Kasumi-1 (cell line): ENCODE measurements around the gene CA6.
A peak's percentile ranks its signal among the peaks of the same experiment; 100 is the strongest.
"Not testable (repeated sequence)": the region's sequence is repeated elsewhere in the genome, so short reads cannot be mapped to it uniquely, and the experiment has no call there.

Experiments
- DNase-seq, 2 experiments: peaks; one replicate each; lab custom pipeline; 2025; lab: John Stamatoyannopoulos, UW

CA6 gene

GRCh38 chr1:8969937-8970336 is 24.3 kb downstream of the CA6 start:
- no peak for DNase-seq

GRCh38 chr1:8970870-8971337 is 25.2 kb downstream of the CA6 start:
- DNase-seq: no peak

GRCh38 chr1:8974551-8974950 is 28.9 kb downstream of the CA6 start:
- no peak for DNase-seq

GRCh38 chr1:8976338-8976737 is 30.7 kb downstream of the CA6 start:
- DNase-seq: no peak

GRCh38 chr1:8976896-8977450 is 31.3 kb downstream of the CA6 start:
- no peak for DNase-seq

- DNase-seq: peak in 1 of 2 experiments; percentile 2
Observed at GRCh38 chr1:8980656-8981055, 35.0 kb downstream of the CA6 start.

GRCh38 chr1:8981169-8981568 is 35.5 kb downstream of the CA6 start:
- DNase-seq: no peak

GRCh38 chr1:8984203-8984602 is 38.5 kb downstream of the CA6 start:
- DNase-seq: no peak

GRCh38 chr1:8984990-8985389 is 39.3 kb downstream of the CA6 start:
- no peak for DNase-seq

- no peak for DNase-seq
Observed at GRCh38 chr1:8985915-8986813, 40.5 kb downstream of the CA6 start.

- no peak for DNase-seq
Observed at GRCh38 chr1:8986814-8987190, 41.1 kb downstream of the CA6 start.

GRCh38 chr1:8987881-8988617 is 42.4 kb downstream of the CA6 start:
- DNase-seq: peak; percentile 21 to 56

- DNase-seq: no peak
Observed at GRCh38 chr1:8988618-8988967, 42.9 kb downstream of the CA6 start.

GRCh38 chr1:8989061-8989460 is 43.4 kb downstream of the CA6 start:
- no peak for DNase-seq

GRCh38 chr1:8989821-8990220 is 44.2 kb downstream of the CA6 start:
- DNase-seq: no peak

- DNase-seq: no peak
Observed at GRCh38 chr1:8992936-8993687, 47.4 kb downstream of the CA6 start.

- not testable (repeated sequence) for DNase-seq
Observed at GRCh38 chr1:8993962-8994675, 48.5 kb downstream of the CA6 start.

- not testable (repeated sequence) for DNase-seq
Observed at GRCh38 chr1:9001534-9002214, 56.0 kb downstream of the CA6 start.

- DNase-seq: not testable (repeated sequence)
Observed at GRCh38 chr1:9002215-9002560, 56.5 kb downstream of the CA6 start.

GRCh38 chr1:9004031-9004699 is 58.5 kb downstream of the CA6 start:
- DNase-seq: peak; percentile 14 to 31
